IMR-90 (cell line): ENCODE measurements around the gene KLHL30. TPM values are rescaled to one million over a fixed set of nuclear protein-coding genes. Genes with fewer than 3 reads are reported as not detected.

Source experiments
- ATAC-seq: fragments of 200-7000 bp; cut with Tn5 transposase; 2 replicates; pipeline ENCODE4 v1.9.1; 2020; ENCODE audit warnings: low read depth, mild to moderate bottlenecking, moderate library complexity
- BruUV-seq: library from RNA; stranded (reverse); fragments of 400-500 nt; replicated peaks from 2 replicates; lab custom pipeline; 2021; lab: Mats Ljungman, UMichigan
- CTCF ChIA-PET: fragments of 300-600 bp; formaldehyde crosslinking; extraction: SDS; loops from one replicate; lab custom pipeline; 2021; ENCODE audit warnings: antibody characterized with exemption; lab: Yijun Ruan, JAX
- POLR2A ChIA-PET: fragments of 300-600 bp; sonication (Branson Sonifier 250); formaldehyde crosslinking; loops from one replicate; lab custom pipeline; 2022; ENCODE audit warnings: antibody characterized with exemption; ENCODE audit not compliant: unreplicated experiment; lab: Charles Lee
- DNase-seq: peaks from one replicate; pipeline ENCODE4 v3.0.0; 2013
- H2AFZ ChIP-seq: replicated peaks from 2 replicates; pipeline ENCODE3; 2013; ENCODE audit warnings: low read length, mild to moderate bottlenecking; ENCODE audit not compliant: poor library complexity
- H2AK5ac ChIP-seq: 2 replicates; pipeline ENCODE4 v1.6.1; 2013; ENCODE audit warnings: low read depth, low read length, inconsistent platforms
- H2AK9ac ChIP-seq: replicated peaks from 2 replicates; pipeline ENCODE3; 2013; ENCODE audit warnings: mild to moderate bottlenecking, low read depth, low read length, moderate library complexity; ENCODE audit not compliant: poor library complexity
- H2BK120ac ChIP-seq: 2 replicates; pipeline ENCODE4 v1.6.1; 2013; ENCODE audit warnings: low read depth, low read length, inconsistent platforms
- H2BK15ac ChIP-seq: 3 replicates; pipeline ENCODE4 v1.6.1; 2013; ENCODE audit warnings: low read depth, low read length, inconsistent platforms
- H2BK20ac ChIP-seq: 2 replicates; pipeline ENCODE4 v1.6.1; 2013; ENCODE audit warnings: low read depth, mild to moderate bottlenecking, inconsistent platforms, low read length, moderate library complexity
- H2BK5ac ChIP-seq: 2 replicates; pipeline ENCODE4 v1.6.1; 2013; ENCODE audit warnings: mild to moderate bottlenecking, low read depth, low read length, inconsistent platforms; ENCODE audit not compliant: poor library complexity, severe bottlenecking
- H3K14ac ChIP-seq: replicated peaks from 2 replicates; pipeline ENCODE4 v1.6.1; 2013; ENCODE audit warnings: low read depth, low read length, inconsistent platforms
- H3K18ac ChIP-seq: 2 replicates; pipeline ENCODE4 v1.6.1; 2013; ENCODE audit warnings: low read depth, low read length, control low read depth
- H3K23ac ChIP-seq: 2 replicates; pipeline ENCODE4 v1.6.1; 2013; ENCODE audit warnings: low read depth, low read length, inconsistent platforms
- H3K27ac ChIP-seq: 2 replicates; pipeline ENCODE4 v1.5.1; 2013; ENCODE audit warnings: mild to moderate bottlenecking, control low read depth, low read length; ENCODE audit not compliant: insufficient read depth
- H3K27me3 ChIP-seq: 2 replicates; pipeline ENCODE4 v1.6.1; 2013; ENCODE audit warnings: low read length; ENCODE audit not compliant: control insufficient read depth, insufficient read depth
- H3K36me3 ChIP-seq: 2 replicates; pipeline ENCODE4 v1.6.1; 2013; ENCODE audit warnings: low read length, mixed read lengths; ENCODE audit not compliant: control insufficient read depth, insufficient read depth
- H3K4ac ChIP-seq: 2 replicates; pipeline ENCODE4 v1.6.1; 2013; ENCODE audit warnings: low read depth, low read length, inconsistent platforms
- H3K4me1 ChIP-seq: 2 replicates; pipeline ENCODE4 v1.6.1; 2013; ENCODE audit warnings: low read length, mixed read lengths; ENCODE audit not compliant: control insufficient read depth, insufficient read depth
- H3K4me2 ChIP-seq: 2 replicates; pipeline ENCODE4 v1.6.1; 2013; ENCODE audit warnings: low read depth, mild to moderate bottlenecking, control low read depth, low read length, moderate library complexity
- H3K4me3 ChIP-seq: 2 replicates; pipeline ENCODE4 v1.5.1; 2013; ENCODE audit warnings: low read depth, mild to moderate bottlenecking, control low read depth, low read length, moderate library complexity; ENCODE audit not compliant: insufficient read depth
- H3K56ac ChIP-seq: 2 replicates; pipeline ENCODE4 v1.6.1; 2013; ENCODE audit warnings: low read length, inconsistent platforms; ENCODE audit not compliant: insufficient read depth; ENCODE audit errors: extremely low read depth
- H3K79me1 ChIP-seq, 2 experiments: 2 replicates each; pipeline ENCODE4 v1.6.1; 2013; ENCODE audit warnings: low read length in 2 of 2, inconsistent platforms in 1 of 2, low read depth in 1 of 2
- H3K9ac ChIP-seq: 2 replicates; pipeline ENCODE4 v1.6.1; 2013; ENCODE audit warnings: low read depth, low read length, control low read depth
- H3K9me1 ChIP-seq: 2 replicates; pipeline ENCODE4 v1.6.1; 2013; ENCODE audit warnings: low read length, inconsistent platforms; ENCODE audit not compliant: insufficient read depth
- H3K9me3 ChIP-seq: 2 replicates; pipeline ENCODE4 v1.6.1; 2013; ENCODE audit warnings: low read length; ENCODE audit not compliant: control insufficient read depth, insufficient read depth
- H4K20me1 ChIP-seq: 2 replicates; pipeline ENCODE4 v1.6.1; 2013; ENCODE audit warnings: low read length, inconsistent platforms; ENCODE audit not compliant: insufficient read depth
- H4K5ac ChIP-seq: 2 replicates; pipeline ENCODE4 v1.6.1; 2013; ENCODE audit warnings: mild to moderate bottlenecking, low read depth, low read length, control low read depth
- H4K8ac ChIP-seq, 2 experiments: 2 replicates each; pipeline ENCODE4 v1.6.1; 2013; ENCODE audit warnings: low read depth in 2 of 2, low read length in 2 of 2, control low read depth in 1 of 2, inconsistent platforms in 1 of 2
- H4K91ac ChIP-seq: 2 replicates; pipeline ENCODE4 v1.6.1; 2013; ENCODE audit warnings: low read depth, low read length, inconsistent platforms; ENCODE audit not compliant: insufficient read depth
- BHLHE40 ChIP-seq: fragments of 150-350 bp; IDR thresholded peaks from 2 replicates; pipeline ENCODE4 v1.6.1; 2016; ENCODE audit warnings: mild to moderate bottlenecking, low read depth, low read length
- CHD1 ChIP-seq: IDR thresholded peaks from 2 replicates; pipeline ENCODE4 v1.6.1; 2012; ENCODE audit warnings: low read depth, low read length, improper control_type of control experiment
- FOS ChIP-seq: fragments of 150-350 bp; IDR thresholded peaks from 2 replicates; pipeline ENCODE4 v1.6.1; 2016; ENCODE audit warnings: low read depth, low read length
- MAFK ChIP-seq: IDR thresholded peaks from 2 replicates; pipeline ENCODE4 v1.6.1; 2012; ENCODE audit warnings: low read depth, low read length, improper control_type of control experiment
- MAZ ChIP-seq: IDR thresholded peaks from 2 replicates; pipeline ENCODE4 v1.6.1; 2012; ENCODE audit warnings: low read depth, mild to moderate bottlenecking, low read length, improper control_type of control experiment, moderate library complexity, borderline replicate concordance
- MXI1 ChIP-seq: IDR thresholded peaks from 2 replicates; pipeline ENCODE4 v1.6.1; 2012; ENCODE audit warnings: low read depth, mild to moderate bottlenecking, low read length, moderate library complexity, borderline replicate concordance
- NFE2L2 ChIP-seq: fragments of 150-350 bp; IDR thresholded peaks from 2 replicates; pipeline ENCODE4 v1.6.1; 2016; ENCODE audit warnings: low read depth, mild to moderate bottlenecking, low read length
- POLR2A ChIP-seq: IDR thresholded peaks from 2 replicates; pipeline ENCODE4 v1.6.1; 2012; ENCODE audit warnings: mild to moderate bottlenecking, low read depth, low read length
- RAD21 ChIP-seq: IDR thresholded peaks from 2 replicates; pipeline ENCODE4 v1.6.1; 2012; ENCODE audit warnings: low read length, improper control_type of control experiment
- RCOR1 ChIP-seq: IDR thresholded peaks from 2 replicates; pipeline ENCODE4 v1.6.1; 2012; ENCODE audit warnings: mild to moderate bottlenecking, low read length, improper control_type of control experiment; ENCODE audit not compliant: insufficient replicate concordance
- RFX5 ChIP-seq: IDR thresholded peaks from 2 replicates; pipeline ENCODE4 v1.8.0; 2012; ENCODE audit warnings: low read depth, mild to moderate bottlenecking, low read length, moderate library complexity
- SMC3 ChIP-seq: fragments of 150-350 bp; IDR thresholded peaks from 2 replicates; pipeline ENCODE4 v1.6.1; 2016; ENCODE audit warnings: low read depth, mild to moderate bottlenecking, antibody characterized with exemption, low read length, moderate library complexity
- WGBS, 2 experiments: methylation state at CpG; one replicate each; pipeline versions ENCODE4 v1.1.5 to v1.1.7; 2013; ENCODE audit warnings: missing lambda C conversion rate in 2 of 2; ENCODE audit not compliant: insufficient read length in 1 of 2; ENCODE audit errors: extremely low coverage in 2 of 2; 5-methylcytosine and 5-hydroxymethylcytosine counted together
- dilution Hi-C: fragments of 300-500 bp; cut with HindIII; formaldehyde crosslinking; loops from one replicate; pipeline ENCODE4 v1.14.3; 2018; ENCODE audit warnings: low sequenced_read_pairs; ENCODE audit not compliant: unreplicated experiment
- in situ Hi-C: fragments of 300-500 bp; cut with MboI; formaldehyde crosslinking; loops from 3 replicates; pipeline ENCODE4 v1.14.3; 2019; ENCODE audit warnings: low sequenced_read_pairs, inconsistent platforms, mixed read lengths
- intact Hi-C: fragments of 100-400 bp; cut with micrococcal nuclease; formaldehyde crosslinking; loops from 2 replicates; pipeline ENCODE4 v1.10.0; 2022
- polyA plus RNA-seq, 3 experiments: library from polyadenylated mRNA; depleted of rRNA; stranded (reverse); fragments of >200 nt; gene quantifications; 2 replicates each; pipeline ENCODE4 v1.2.3, GENCODE V29; 2012; ENCODE audit warnings: low replicate concordance in 1 of 3
- total RNA-seq: library from RNA; depleted of rRNA; stranded (reverse); fragments of >200 nt; gene quantifications from 2 replicates; pipeline ENCODE4 v1.2.3, GENCODE V29; 2012
- TF ChIP-seq, protein P1 (sequence below): conservative IDR thresholded peaks from 2 replicates; pipeline ENCODE4 v1.5.1; 2012; ENCODE audit warnings: mild to moderate bottlenecking, low read depth, low read length, improper control_type of control experiment

KLHL30 gene
- total and polyA plus RNA-seq, 2 of the 4 experiments (the other 2 are of a cell fraction): under 0.01 to 0.03 TPM

DNA sequence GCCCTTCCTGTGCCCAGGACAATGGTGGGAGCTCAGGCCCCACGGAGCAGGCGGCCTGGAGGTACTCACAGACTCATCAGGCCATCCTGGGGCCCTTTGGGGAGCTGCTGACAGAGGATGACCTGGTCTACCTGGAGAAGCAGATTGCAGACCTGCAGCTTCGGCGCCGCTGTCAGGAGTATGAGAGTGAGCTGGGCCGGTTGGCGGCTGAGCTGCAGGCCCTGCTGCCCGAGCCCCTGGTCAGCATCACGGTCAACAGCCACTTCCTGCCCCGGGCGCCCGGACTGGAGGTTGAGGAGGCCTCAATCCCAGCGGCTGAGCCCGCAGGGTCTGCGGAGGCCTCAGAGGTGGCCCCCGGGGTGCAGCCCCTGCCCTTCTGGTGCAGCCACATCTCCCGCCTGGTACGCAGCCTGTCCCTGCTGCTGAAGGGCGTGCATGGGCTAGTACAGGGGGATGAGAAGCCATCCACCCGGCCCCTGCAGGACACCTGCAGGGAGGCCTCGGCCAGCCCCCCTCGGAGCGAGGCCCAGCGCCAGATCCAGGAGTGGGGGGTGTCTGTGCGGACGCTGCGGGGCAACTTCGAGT, 8.3 kb upstream of the KLHL30 start:
- H3K27me3 ChIP-seq: no peaks in the 10 kb centered on the region
- TF ChIP-seq CHD1: no peak
- TF ChIP-seq MAFK: no peak
- no peak for TF ChIP-seq POLR2A
- no peak for TF ChIP-seq NFE2L2
- no peak for TF ChIP-seq RAD21
- TF ChIP-seq RFX5: no peak
- TF ChIP-seq MAZ: no peak
- TF ChIP-seq BHLHE40: no peak
- no peak for TF ChIP-seq RCOR1
- TF ChIP-seq MXI1: no peak
- no peak for TF ChIP-seq SMC3
- TF ChIP-seq, protein P1, sequence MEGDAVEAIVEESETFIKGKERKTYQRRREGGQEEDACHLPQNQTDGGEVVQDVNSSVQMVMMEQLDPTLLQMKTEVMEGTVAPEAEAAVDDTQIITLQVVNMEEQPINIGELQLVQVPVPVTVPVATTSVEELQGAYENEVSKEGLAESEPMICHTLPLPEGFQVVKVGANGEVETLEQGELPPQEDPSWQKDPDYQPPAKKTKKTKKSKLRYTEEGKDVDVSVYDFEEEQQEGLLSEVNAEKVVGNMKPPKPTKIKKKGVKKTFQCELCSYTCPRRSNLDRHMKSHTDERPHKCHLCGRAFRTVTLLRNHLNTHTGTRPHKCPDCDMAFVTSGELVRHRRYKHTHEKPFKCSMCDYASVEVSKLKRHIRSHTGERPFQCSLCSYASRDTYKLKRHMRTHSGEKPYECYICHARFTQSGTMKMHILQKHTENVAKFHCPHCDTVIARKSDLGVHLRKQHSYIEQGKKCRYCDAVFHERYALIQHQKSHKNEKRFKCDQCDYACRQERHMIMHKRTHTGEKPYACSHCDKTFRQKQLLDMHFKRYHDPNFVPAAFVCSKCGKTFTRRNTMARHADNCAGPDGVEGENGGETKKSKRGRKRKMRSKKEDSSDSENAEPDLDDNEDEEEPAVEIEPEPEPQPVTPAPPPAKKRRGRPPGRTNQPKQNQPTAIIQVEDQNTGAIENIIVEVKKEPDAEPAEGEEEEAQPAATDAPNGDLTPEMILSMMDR: no peak
- TF ChIP-seq FOS: no peak
- no peak overlapping the region for H3K23ac ChIP-seq

More for the DNA sequence above, 8.3 kb upstream of the KLHL30 start:
- Histone ChIP-seq H2AK5ac (no peak overlapping the region), H3K4me1 (peaks cover 6% of the 10 kb centered on the region), H2BK120ac (no peak overlapping the region), H3K18ac (no peak overlapping the region), H2BK15ac (no peak overlapping the region), H4K5ac (no peak overlapping the region), H3K14ac (no peak overlapping the region), H2BK20ac (no peak overlapping the region), H3K9me1 (no peaks in the 10 kb centered on the region; the same call in 1 of the 2 replicates), H4K20me1 (no peaks in the 10 kb centered on the region), H2AK9ac (no peak overlapping the region), H3K27ac (no peak overlapping the region), H3K9me3 (no peaks in the 10 kb centered on the region), H3K4ac (no peak overlapping the region), H3K9ac (no peak overlapping the region), H2AFZ (no peak overlapping the region), H3K36me3 (no peaks in the 10 kb centered on the region), H2BK5ac (no peak overlapping the region), H4K91ac (no peak overlapping the region), H3K4me2 (no peak overlapping the region), H3K79me1 (no peaks in the 10 kb centered on the region), H4K8ac (no peak overlapping the region), H3K56ac (no peak overlapping the region), H3K4me3 (no peak overlapping the region)
- POLR2A ChIA-PET: no interaction called here
- no TSS peak for BruUV-seq
- ATAC-seq: no peak
- CTCF ChIA-PET: no interaction called here
- in situ Hi-C loops (no loop called here), intact Hi-C loops (no loop called here), dilution Hi-C loops (no loop called here)
- WGBS, 2 experiments: 86% methylated on average over 25 of the region's 28 CpGs; no CpG with 5 or more reads in 1 of the 2 experiments
- no peak for DNase-seq
